Kidney (tissue), 14 donors: Measurements from ENCODE around the gene TEK. TPM values are rescaled to one million over a fixed set of nuclear protein-coding genes. Genes with fewer than 3 reads are reported as not detected.

ENCODE experiments used
- DNase-seq, 5 donors: peaks; one replicate each; pipeline ENCODE4 v3.0.0-alpha.2; 2013 to 2020
- FAIRE-seq: peaks from 2 replicates; lab custom pipeline; 2012; peaks lifted over from hg19 to GRCh38; lab: Jason Lieb, UNC
- H3K27ac ChIP-seq, 2 donors: one replicate each; pipeline ENCODE4 v1.7.0; 2013; ENCODE audit warnings: low read depth in 2 of 2, low read length in 2 of 2, inconsistent platforms in 1 of 2
- H3K27me3 ChIP-seq: one replicate; pipeline ENCODE4 v1.7.1; 2013; ENCODE audit warnings: low read length, inconsistent platforms; ENCODE audit not compliant: control insufficient read depth, insufficient read depth
- H3K36me3 ChIP-seq, 3 donors: one replicate each; pipeline versions ENCODE4 v1.7.0 to v1.7.1; 2013; ENCODE audit warnings: low read length in 3 of 3, control low read depth in 1 of 3, inconsistent platforms in 1 of 3; ENCODE audit not compliant: insufficient read depth in 3 of 3, control insufficient read depth in 2 of 3
- H3K4me1 ChIP-seq, 3 donors: one replicate each; pipeline versions ENCODE4 v1.7.0 to v1.7.1; 2013; ENCODE audit warnings: low read length in 3 of 3, inconsistent platforms in 1 of 3, low read depth in 1 of 3; ENCODE audit not compliant: control insufficient read depth in 2 of 3, insufficient read depth in 2 of 3
- H3K4me3 ChIP-seq, 3 donors: one replicate each; pipeline versions ENCODE4 v1.7.0 to v1.8.1; 2013; ENCODE audit warnings: low read length in 3 of 3, control low read depth in 1 of 3, inconsistent platforms in 1 of 3
- H3K9ac ChIP-seq, 3 donors: one replicate each; pipeline versions ENCODE4 v1.7.0 to v1.7.1; 2013; ENCODE audit warnings: low read length in 3 of 3, control low read depth in 1 of 3, inconsistent platforms in 1 of 3
- H3K9me3 ChIP-seq, 3 donors: one replicate each; pipeline versions ENCODE4 v1.7.0 to v1.7.1; 2013; ENCODE audit warnings: low read length in 3 of 3, control low read depth in 1 of 3, inconsistent platforms in 1 of 3; ENCODE audit not compliant: control insufficient read depth in 2 of 3, insufficient read depth in 1 of 3
- CTCF ChIP-seq: IDR thresholded peaks from 3 replicates; pipeline ENCODE4 v1.5.1; 2012; ENCODE audit warnings: mild to moderate bottlenecking, moderate library complexity, borderline replicate concordance; ENCODE audit not compliant: insufficient read depth; ENCODE audit errors: extremely low read depth
- intact Hi-C: fragments of 100-400 bp; cut with DNase I; formaldehyde crosslinking; loops from one replicate; pipeline ENCODE4 v1.11.1; 2022
- polyA plus RNA-seq: library from polyadenylated mRNA; stranded (reverse); fragments of 350-450 nt; fragmentation: Illumina TruSeq; extraction: RNeasy Lipid Tissue Mini Kit (QIAGEN cat#74804); gene quantifications from one replicate; pipeline ENCODE4 v1.2.3, GENCODE V29; 2014; ENCODE audit warnings: low read depth, low replicate concordance; ENCODE audit not compliant: insufficient read depth
- total RNA-seq: library from RNA; stranded (reverse); fragmentation: NEBNext Ultra II Directional; extraction: Animal tissue kit (Norgen Biotek cat#: 25700); gene quantifications from one replicate; pipeline ENCODE4 v1.2.1, GENCODE V29; 2021
- donor health status: control.
- donor health status: control.
- donor health status: control.
- donor health status: control.
- donor health status: control.
- donor health status: DM: yes; HTN: yes; CAD: no.
- donor health status: Normal renal cell carcinoma (clear cell type).

TEK gene
- total and polyA plus RNA-seq, 2 donors from 2014 or later = 16.1 to 32.6 TPM

- H3K4me1 ChIP-seq = no peaks in the 10 kb centered on the region
- FAIRE-seq = no peak
- no peak overlapping the region for H3K9ac ChIP-seq
Measured at GRCh38 chr9:27065288-27065687, 43.7 kb upstream of the TEK start.

GRCh38 chr9:27073841-27074728, 34.9 kb upstream of the TEK start:
- DNase-seq (no peak), FAIRE-seq (no peak)
- Histone ChIP-seq H3K36me3 (no peaks in the 10 kb centered on the region), H3K4me1 (no peaks in the 10 kb centered on the region), H3K4me3 (no peak overlapping the region), H3K9ac (no peak overlapping the region), H3K27me3 (no peaks in the 10 kb centered on the region), H3K27ac (no peak overlapping the region), H3K9me3 (no peaks in the 10 kb centered on the region)
- intact Hi-C loops = no loop called here
- TF ChIP-seq CTCF = no peak

More at GRCh38 chr9:27065288-27065687, 43.7 kb upstream of the TEK start:
- H3K9me3 ChIP-seq = no peaks in the 10 kb centered on the region
- H3K36me3 ChIP-seq = peaks cover 0 to 2% (median 0%) of the 10 kb centered on the region in 3 donors
- no peak overlapping the region for H3K27ac ChIP-seq
- intact Hi-C loops = no loop called here
- no peaks in the 10 kb centered on the region for H3K27me3 ChIP-seq
- DNase-seq = no peak
- H3K4me3 ChIP-seq = no peak overlapping the region
- TF ChIP-seq CTCF = no peak

- H3K9ac ChIP-seq = no peak overlapping the region
- no peak overlapping the region for H3K27ac ChIP-seq
- H3K4me1 ChIP-seq = no peaks in the 10 kb centered on the region
- no peak overlapping the region for H3K4me3 ChIP-seq
- FAIRE-seq = no peak
- no peak for TF ChIP-seq CTCF
- no peaks in the 10 kb centered on the region for H3K9me3 ChIP-seq
- H3K36me3 ChIP-seq = no peaks in the 10 kb centered on the region
- DNase-seq = peak in 1 of 5 donors; percentile 52
- H3K27me3 ChIP-seq = no peaks in the 10 kb centered on the region
- intact Hi-C loops = no loop called here
Measured at GRCh38 chr9:27078685-27079084, 30.3 kb upstream of the TEK start.
